ENCODE results near the gene LIN7A.

DNA sequence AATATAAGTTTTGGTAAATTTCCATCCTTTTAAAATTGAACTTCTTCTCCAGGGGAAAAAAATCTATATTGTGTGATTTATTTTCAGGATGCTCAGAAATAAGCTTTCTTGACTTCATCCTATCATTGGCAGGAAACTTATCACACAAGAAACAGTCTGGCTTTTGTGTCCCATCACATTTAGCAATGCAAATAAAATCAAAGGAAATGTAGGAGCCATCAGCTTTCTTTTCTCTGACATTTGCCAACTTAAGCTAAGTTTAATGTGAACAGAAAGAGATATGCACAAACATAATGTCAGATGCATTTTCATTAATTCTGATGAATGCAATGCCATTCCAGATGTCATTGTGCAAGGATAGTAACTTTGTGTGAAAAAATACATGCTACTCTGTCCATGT lies 56.6 kb downstream of the LIN7A start:
- TF ChIP-seq, protein P1, sequence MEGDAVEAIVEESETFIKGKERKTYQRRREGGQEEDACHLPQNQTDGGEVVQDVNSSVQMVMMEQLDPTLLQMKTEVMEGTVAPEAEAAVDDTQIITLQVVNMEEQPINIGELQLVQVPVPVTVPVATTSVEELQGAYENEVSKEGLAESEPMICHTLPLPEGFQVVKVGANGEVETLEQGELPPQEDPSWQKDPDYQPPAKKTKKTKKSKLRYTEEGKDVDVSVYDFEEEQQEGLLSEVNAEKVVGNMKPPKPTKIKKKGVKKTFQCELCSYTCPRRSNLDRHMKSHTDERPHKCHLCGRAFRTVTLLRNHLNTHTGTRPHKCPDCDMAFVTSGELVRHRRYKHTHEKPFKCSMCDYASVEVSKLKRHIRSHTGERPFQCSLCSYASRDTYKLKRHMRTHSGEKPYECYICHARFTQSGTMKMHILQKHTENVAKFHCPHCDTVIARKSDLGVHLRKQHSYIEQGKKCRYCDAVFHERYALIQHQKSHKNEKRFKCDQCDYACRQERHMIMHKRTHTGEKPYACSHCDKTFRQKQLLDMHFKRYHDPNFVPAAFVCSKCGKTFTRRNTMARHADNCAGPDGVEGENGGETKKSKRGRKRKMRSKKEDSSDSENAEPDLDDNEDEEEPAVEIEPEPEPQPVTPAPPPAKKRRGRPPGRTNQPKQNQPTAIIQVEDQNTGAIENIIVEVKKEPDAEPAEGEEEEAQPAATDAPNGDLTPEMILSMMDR (IDR thresholded peaks at IDR 0.05; ENCODE audit: insufficient read depth, low read length, poor library complexity, severe bottlenecking): no peak
- no peak for TF ChIP-seq EZH2phosphoT487 (conservative IDR thresholded peaks at IDR 0.05; ENCODE audit: low read length)

Data from SU-DHL-6 (cell line).